OCI-LY7 (cell line): Measurements from ENCODE around the gene TRIM9. TPM values are rescaled to one million over a fixed set of nuclear protein-coding genes. Genes with fewer than 3 reads are reported as not detected.

ENCODE experiments used
- BruUV-seq: library from RNA; stranded (reverse); fragments of 400-500 nt; replicated peaks from 2 replicates; lab custom pipeline; 2021; lab: Mats Ljungman, UMichigan
- CTCF ChIA-PET: fragments of 300-600 bp; sonication (Branson Sonifier 250); formaldehyde crosslinking; loops from one replicate; lab custom pipeline; 2022; ENCODE audit warnings: antibody characterized with exemption; ENCODE audit not compliant: unreplicated experiment; lab: Charles Lee
- POLR2A ChIA-PET: fragments of 300-600 bp; sonication (Branson Sonifier 250); formaldehyde crosslinking; loops from one replicate; lab custom pipeline; 2022; ENCODE audit warnings: antibody characterized with exemption; lab: Charles Lee
- DNase-seq: peaks from one replicate; pipeline ENCODE4 v3.0.0-alpha.2; 2015; ENCODE audit warnings: low spot score
- H2AFZ ChIP-seq: fragments of 200-600 bp; sonication (generic), shearing (Covaris generic); 2 replicates; pipeline ENCODE4 v1.6.1; 2014; ENCODE audit warnings: mild to moderate bottlenecking, antibody characterized with exemption, low read length, moderate library complexity
- H3K27ac ChIP-seq: fragments of 200-600 bp; sonication (generic); 2 replicates; pipeline ENCODE4 v1.5.1; 2014; ENCODE audit warnings: mixed run types, low read depth, mild to moderate bottlenecking, moderate library complexity, low read length, inconsistent platforms; ENCODE audit not compliant: poor library complexity, severe bottlenecking
- H3K36me3 ChIP-seq: fragments of 200-600 bp; sonication (generic); 2 replicates; pipeline ENCODE4 v1.6.1; 2014; ENCODE audit warnings: mild to moderate bottlenecking, antibody characterized with exemption, low read length, moderate library complexity, mixed read lengths; ENCODE audit not compliant: insufficient read depth
- H3K4me1 ChIP-seq: fragments of 200-600 bp; sonication (generic); 2 replicates; pipeline ENCODE4 v1.5.1; 2014; ENCODE audit warnings: mild to moderate bottlenecking, low read length; ENCODE audit not compliant: insufficient read depth, poor library complexity, severe bottlenecking
- H3K4me2 ChIP-seq: fragments of 200-600 bp; sonication (generic); 2 replicates; pipeline ENCODE4 v1.6.1; 2014; ENCODE audit warnings: mild to moderate bottlenecking, low read length
- H3K4me3 ChIP-seq: fragments of 200-600 bp; sonication (generic); 2 replicates; pipeline ENCODE4 v1.5.1; 2014; ENCODE audit warnings: mild to moderate bottlenecking, low read depth, low read length; ENCODE audit not compliant: poor library complexity, severe bottlenecking
- H3K79me2 ChIP-seq: fragments of 200-600 bp; sonication (generic); 2 replicates; pipeline ENCODE4 v1.6.1; 2016; ENCODE audit warnings: low read depth, mild to moderate bottlenecking, low read length, moderate library complexity, mixed read lengths; ENCODE audit not compliant: insufficient read depth
- H3K9me2 ChIP-seq: fragments of 200-600 bp; sonication (generic); 2 replicates; pipeline ENCODE4 v1.6.1; 2016; ENCODE audit warnings: mild to moderate bottlenecking, low read length, mixed read lengths; ENCODE audit not compliant: insufficient read depth
- H3K9me3 ChIP-seq: fragments of 200-600 bp; sonication (generic); 2 replicates; pipeline ENCODE4 v1.6.1; 2014; ENCODE audit warnings: mild to moderate bottlenecking, mixed run types, low read length, mixed read lengths
- H4K20me1 ChIP-seq: fragments of 200-600 bp; sonication (generic); 2 replicates; pipeline ENCODE4 v1.6.1; 2014; ENCODE audit warnings: mild to moderate bottlenecking, antibody characterized with exemption, low read length, moderate library complexity, mixed read lengths; ENCODE audit not compliant: insufficient read depth
- EZH2phosphoT487 ChIP-seq: fragments of 200-600 bp; sonication (generic); IDR thresholded peaks from 2 replicates; pipeline ENCODE4 v1.6.1; 2018; ENCODE audit warnings: low read depth, borderline replicate concordance, mild to moderate bottlenecking, mixed run types, antibody characterized with exemption, low read length, moderate library complexity, mixed read lengths
- intact Hi-C: fragments of 100-400 bp; cut with micrococcal nuclease; formaldehyde crosslinking; loops from one replicate; pipeline ENCODE4 v1.10.0; 2022; ENCODE audit not compliant: unreplicated experiment
- total RNA-seq, 2 experiments: library from RNA; depleted of rRNA in 1 of 2; stranded (reverse); fragments of >200 nt in 1 of 2; shearing (Covaris generic) in 1 of 2; gene quantifications; 2 replicates each; pipeline ENCODE4 v1.2.3, GENCODE V29; 2014 to 2022
- TF ChIP-seq, protein P1 (sequence below): fragments of 200-600 bp; sonication (generic); conservative IDR thresholded peaks from 2 replicates; pipeline ENCODE4 v1.5.1; 2014; ENCODE audit warnings: mild to moderate bottlenecking, antibody characterized with exemption, low read length, moderate library complexity, mixed read lengths

Gene TRIM9
- total RNA-seq, 2 experiments from 2014 or later: 1.4 to 7.9 TPM

- DNase-seq: no peak
- Histone ChIP-seq H3K4me3 (no peak overlapping the region), H4K20me1 (no peaks in the 10 kb centered on the region), H3K36me3 (no peaks in the 10 kb centered on the region), H3K4me2 (no peak overlapping the region), H3K27ac (no peak overlapping the region), H3K9me3 (no peaks in the 10 kb centered on the region), H2AFZ (no peak overlapping the region), H3K9me2 (no peaks in the 10 kb centered on the region), H3K79me2 (no peaks in the 10 kb centered on the region), H3K4me1 (no peaks in the 10 kb centered on the region)
- BruUV-seq: no TSS peak
- ChIA-PET CTCF (no interaction called here), POLR2A (interaction anchor here (0.5 to 1.5 kb wide), 3 partner anchors 12 to 224 kb away, joined by 3 to 6 read pairs (median 6); no protein-coding TSS in a partner anchor)
- intact Hi-C loops: no loop called here
- TF ChIP-seq, protein P1, sequence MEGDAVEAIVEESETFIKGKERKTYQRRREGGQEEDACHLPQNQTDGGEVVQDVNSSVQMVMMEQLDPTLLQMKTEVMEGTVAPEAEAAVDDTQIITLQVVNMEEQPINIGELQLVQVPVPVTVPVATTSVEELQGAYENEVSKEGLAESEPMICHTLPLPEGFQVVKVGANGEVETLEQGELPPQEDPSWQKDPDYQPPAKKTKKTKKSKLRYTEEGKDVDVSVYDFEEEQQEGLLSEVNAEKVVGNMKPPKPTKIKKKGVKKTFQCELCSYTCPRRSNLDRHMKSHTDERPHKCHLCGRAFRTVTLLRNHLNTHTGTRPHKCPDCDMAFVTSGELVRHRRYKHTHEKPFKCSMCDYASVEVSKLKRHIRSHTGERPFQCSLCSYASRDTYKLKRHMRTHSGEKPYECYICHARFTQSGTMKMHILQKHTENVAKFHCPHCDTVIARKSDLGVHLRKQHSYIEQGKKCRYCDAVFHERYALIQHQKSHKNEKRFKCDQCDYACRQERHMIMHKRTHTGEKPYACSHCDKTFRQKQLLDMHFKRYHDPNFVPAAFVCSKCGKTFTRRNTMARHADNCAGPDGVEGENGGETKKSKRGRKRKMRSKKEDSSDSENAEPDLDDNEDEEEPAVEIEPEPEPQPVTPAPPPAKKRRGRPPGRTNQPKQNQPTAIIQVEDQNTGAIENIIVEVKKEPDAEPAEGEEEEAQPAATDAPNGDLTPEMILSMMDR: no peak
- TF ChIP-seq EZH2phosphoT487: no peak
Observed at GRCh38 chr14:50936016-50936340, 158.9 kb downstream of the TRIM9 start.

DNA sequence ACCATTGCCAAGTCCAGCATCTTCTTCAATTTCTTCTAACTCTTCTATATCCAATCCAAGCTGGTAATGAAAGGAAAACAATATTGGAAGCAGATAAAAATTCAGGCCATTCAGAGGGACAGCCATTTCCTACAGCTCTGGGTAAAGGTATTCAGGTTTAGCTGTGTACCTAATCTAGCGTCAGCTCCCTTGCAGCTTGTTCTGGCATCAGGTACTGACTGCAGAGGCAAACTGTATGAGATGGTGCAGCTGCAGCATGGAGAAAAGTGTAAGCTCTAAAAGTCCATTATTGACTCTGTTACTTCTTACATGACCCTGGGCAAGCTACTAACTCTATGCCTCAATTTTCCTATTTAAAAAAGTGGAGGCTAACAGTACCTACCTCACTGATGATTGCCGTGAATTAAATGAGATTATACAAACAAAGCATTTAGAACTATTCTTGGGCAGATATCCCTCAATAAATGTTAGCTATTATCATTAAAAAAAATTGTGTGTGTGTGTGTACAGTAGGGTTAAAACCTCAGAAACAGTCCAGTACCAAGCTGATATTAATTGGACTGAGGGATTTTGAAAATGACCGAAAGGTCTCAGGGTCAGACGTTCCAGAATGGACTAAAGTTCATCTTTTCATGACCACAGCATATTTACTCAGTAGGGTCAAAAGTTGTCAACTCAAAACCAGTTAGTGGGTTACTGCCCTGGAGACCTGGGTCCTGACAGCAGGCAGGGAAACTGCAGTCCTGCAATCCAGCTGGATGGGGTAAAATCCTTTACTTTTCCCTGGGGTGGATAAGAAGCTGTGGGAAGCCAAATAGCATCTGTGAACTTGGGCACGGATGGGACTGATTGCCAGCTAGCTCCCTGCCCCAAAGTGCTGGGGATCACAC is 159.5 kb downstream of the TRIM9 start:
- CTCF ChIA-PET: no interaction called here

More for the DNA sequence above, 159.5 kb downstream of the TRIM9 start:
- BruUV-seq: no TSS peak
- POLR2A ChIA-PET: interaction anchor here (0.5 to 1.5 kb wide), 4 partner anchors 10 to 223 kb away, joined by 3 to 6 read pairs (median 4); no protein-coding TSS in a partner anchor
- H3K36me3 ChIP-seq: no peaks in the 10 kb centered on the region
- H3K79me2 ChIP-seq: no peaks in the 10 kb centered on the region
- no peaks in the 10 kb centered on the region for H4K20me1 ChIP-seq
- no peaks in the 10 kb centered on the region for H3K9me2 ChIP-seq
- H3K27ac ChIP-seq: no peak overlapping the region
- no peak for TF ChIP-seq EZH2phosphoT487
- TF ChIP-seq, protein P1: no peak
- no peak overlapping the region for H3K4me3 ChIP-seq
- H3K4me2 ChIP-seq: no peak overlapping the region
- no peak for DNase-seq
- no peaks in the 10 kb centered on the region for H3K9me3 ChIP-seq
- no peak overlapping the region for H2AFZ ChIP-seq
- H3K4me1 ChIP-seq: no peaks in the 10 kb centered on the region
- intact Hi-C loops: no loop called here
